GM12878 (cell line): ENCODE data around the gene CTNNBIP1. TPM values are rescaled to one million over a fixed set of nuclear protein-coding genes. Genes with fewer than 3 reads are reported as not detected.

Experiments used
- ATAC-seq: fragments of 200-7000 bp; cut with Tn5 transposase; 3 replicates; pipeline ENCODE4 v1.9.1; 2020; ENCODE audit warnings: mild to moderate bottlenecking, moderate library complexity
- BruUV-seq: library from RNA; stranded (reverse); fragments of 400-500 nt; replicated peaks from 2 replicates; lab custom pipeline; 2021; lab: Mats Ljungman, UMichigan
- CTCF ChIA-PET: fragments of 300-600 bp; sonication (Branson Sonifier 250); formaldehyde crosslinking; extraction: SDS; loops from one replicate; lab custom pipeline; 2021; ENCODE audit warnings: inconsistent platforms; lab: Yijun Ruan, JAX
- POLR2A ChIA-PET: fragments of 350-600 bp; formaldehyde crosslinking; extraction: SDS; loops from one replicate; lab custom pipeline; 2021; ENCODE audit warnings: inconsistent platforms; lab: Charles Lee
- RAD21 ChIA-PET: fragments of 300-600 bp; sonication (Branson Sonifier 250); formaldehyde crosslinking; loops from one replicate; lab custom pipeline; 2023; ENCODE audit warnings: antibody characterized with exemption; ENCODE audit not compliant: unreplicated experiment; lab: Charles Lee
- SMC1A ChIA-PET: fragments of 300-600 bp; sonication (Branson Sonifier 250); formaldehyde crosslinking; loops from one replicate; lab custom pipeline; 2023; ENCODE audit not compliant: unreplicated experiment, uncharacterized antibody; lab: Charles Lee
- DNase-seq: peaks from one replicate; pipeline ENCODE4 v3.0.0-alpha.2; 2011; ENCODE audit warnings: low read depth, low spot score
- FAIRE-seq: peaks from 3 replicates; lab custom pipeline; 2011; peaks lifted over from hg19 to GRCh38; lab: Jason Lieb, UNC
- H2AFZ ChIP-seq: 2 replicates; pipeline ENCODE4 v1.6.0; 2011; ENCODE audit warnings: low read depth, low read length, control low read depth; ENCODE audit not compliant: control insufficient read depth
- H3K27ac ChIP-seq: 2 replicates; pipeline ENCODE4 v1.5.1; 2011; ENCODE audit warnings: control low read depth; ENCODE audit not compliant: control insufficient read depth, insufficient read depth
- H3K27me3 ChIP-seq, 2 experiments: replicated peaks in 1 of 2; 2 replicates each; pipeline versions ENCODE4 v1.6.0 to v1.6.1; 2011; ENCODE audit warnings: low read length in 1 of 2; ENCODE audit not compliant: control insufficient read depth in 2 of 2, insufficient read depth in 2 of 2
- H3K36me3 ChIP-seq, 2 experiments: 2 replicates each; pipeline ENCODE4 v1.5.1; 2011; ENCODE audit warnings: low read length in 1 of 2; ENCODE audit not compliant: control insufficient read depth in 2 of 2, insufficient read depth in 2 of 2
- H3K4me1 ChIP-seq: 2 replicates; pipeline ENCODE4 v1.6.1; 2011; ENCODE audit warnings: mild to moderate bottlenecking, low read length, moderate library complexity, mixed read lengths; ENCODE audit not compliant: control insufficient read depth, insufficient read depth
- H3K4me2 ChIP-seq: 2 replicates; pipeline ENCODE4 v1.6.0; 2011; ENCODE audit warnings: control low read depth; ENCODE audit not compliant: control insufficient read depth, insufficient read depth
- H3K4me3 ChIP-seq: fragments of 200-600 bp; sonication (generic); 2 replicates; pipeline ENCODE4 v1.5.1; 2016
- H3K79me2 ChIP-seq: 2 replicates; pipeline ENCODE4 v1.6.0; 2011; ENCODE audit warnings: low read length; ENCODE audit not compliant: control insufficient read depth, insufficient read depth
- H3K9ac ChIP-seq: 2 replicates; pipeline ENCODE4 v1.8.0; 2011; ENCODE audit warnings: low read length, control low read depth, mixed read lengths; ENCODE audit not compliant: control insufficient read depth, insufficient read depth
- H3K9me3 ChIP-seq: replicated peaks from 3 replicates; pipeline ENCODE4 v1.5.1; 2011; ENCODE audit warnings: mild to moderate bottlenecking, low read length; ENCODE audit not compliant: control insufficient read depth, insufficient read depth
- H4K20me1 ChIP-seq: 2 replicates; pipeline ENCODE4 v1.6.0; 2011; ENCODE audit not compliant: control insufficient read depth, insufficient read depth
- BHLHE40 ChIP-seq, 2 experiments: fragments of 450-650 bp in 1 of 2; IDR thresholded peaks; 2 replicates each; pipeline ENCODE4 v1.6.1; 2011 to 2017; ENCODE audit warnings: low read depth in 2 of 2, borderline replicate concordance in 1 of 2, improper control_type of control experiment in 1 of 2, low read length in 1 of 2, mild to moderate bottlenecking in 1 of 2
- BMI1 ChIP-seq: fragments of 450-650 bp; IDR thresholded peaks from 2 replicates; pipeline ENCODE4 v1.6.1; 2016; ENCODE audit warnings: mild to moderate bottlenecking, moderate library complexity, borderline replicate concordance
- CREB1 ChIP-seq: IDR thresholded peaks from 2 replicates; pipeline ENCODE4 v1.6.1; 2012; ENCODE audit warnings: low read depth, mild to moderate bottlenecking, inconsistent platforms
- CREM ChIP-seq: IDR thresholded peaks from 2 replicates; pipeline ENCODE4 v1.6.1; 2014; ENCODE audit warnings: antibody characterized with exemption, low read depth
- EED ChIP-seq: sonication (generic); IDR thresholded peaks from 2 replicates; pipeline ENCODE4 v1.6.1; 2016; ENCODE audit warnings: antibody characterized with exemption, low read depth
- KAT2A ChIP-seq: conservative IDR thresholded peaks from 2 replicates; pipeline ENCODE4 v1.6.1; 2011; ENCODE audit warnings: low read depth, low read length; ENCODE audit not compliant: control insufficient read depth
- MLLT1 ChIP-seq: fragments of 450-650 bp; IDR thresholded peaks from 2 replicates; pipeline ENCODE4 v1.6.1; 2016; ENCODE audit warnings: mild to moderate bottlenecking
- PAX8 ChIP-seq: fragments of 450-650 bp; IDR thresholded peaks from 2 replicates; pipeline ENCODE4 v1.6.1; 2017; ENCODE audit warnings: mild to moderate bottlenecking, moderate library complexity
- POU2F2 ChIP-seq: IDR thresholded peaks from 3 replicates; pipeline ENCODE4 v1.6.1; 2011; ENCODE audit warnings: low read depth, mild to moderate bottlenecking, low read length, borderline replicate concordance
- TARDBP ChIP-seq: IDR thresholded peaks from 2 replicates; pipeline ENCODE4 v1.6.1; 2016; ENCODE audit warnings: borderline replicate concordance
- ZBED1 ChIP-seq: IDR thresholded peaks from 2 replicates; pipeline ENCODE4 v1.6.1; 2016; ENCODE audit warnings: borderline replicate concordance
- ZBTB40 ChIP-seq: fragments of 450-650 bp; IDR thresholded peaks from 2 replicates; pipeline ENCODE4 v1.6.1; 2016; ENCODE audit warnings: mild to moderate bottlenecking, moderate library complexity, borderline replicate concordance
- ZNF217 ChIP-seq: fragments of 450-650 bp; IDR thresholded peaks from 2 replicates; pipeline ENCODE4 v1.6.1; 2017; ENCODE audit warnings: antibody characterized with exemption, mild to moderate bottlenecking
- ZSCAN29 ChIP-seq: fragments of 450-650 bp; IDR thresholded peaks from 2 replicates; pipeline ENCODE4 v1.6.1; 2017; ENCODE audit warnings: mild to moderate bottlenecking, moderate library complexity
- WGBS: methylation state at CpG from one replicate; pipeline ENCODE4 v1.1.6; 2016; ENCODE audit warnings: low lambda C conversion rate; ENCODE audit not compliant: insufficient replicate concordance, insufficient coverage; ENCODE audit errors: missing lambda C conversion rate; 5-methylcytosine and 5-hydroxymethylcytosine counted together
- in situ Hi-C: fragments of 300-500 bp; cut with MboI; formaldehyde crosslinking; loops from 9 replicates; pipeline ENCODE4 v1.14.3; 2018; ENCODE audit warnings: mixed read lengths
- intact Hi-C: fragments of 100-400 bp; cut with micrococcal nuclease; formaldehyde crosslinking; loops from one replicate; pipeline ENCODE4 v1.14.2; 2022; ENCODE audit not compliant: unreplicated experiment
- polyA plus RNA-seq, 11 experiments: library from polyadenylated mRNA; depleted of rRNA in 4 of 11; unstranded in 6 of 11; stranded (reverse) in 5 of 11; fragments of >200 nt; fragmentation: Nextera tagmentation in 4 of 11; fragmentation: Illumina TruSeq in 1 of 11; extraction: Ambion mirVana in 4 of 11; extraction: Trizol in 1 of 11; gene quantifications; 1 replicate in 1 of 11; 2 replicates in 10 of 11; pipeline versions ENCODE4 v1.2.1 to v1.2.3, GENCODE V29; 2011 to 2016; ENCODE audit warnings: inconsistent platforms in 2 of 11, missing spikeins in 2 of 11, low read depth in 1 of 11
- total RNA-seq, 4 experiments: library from RNA; depleted of rRNA in 3 of 4; stranded (reverse); fragments of >200 nt in 3 of 4; fragmentation: Illumina TruSeq in 1 of 4; extraction: Trizol in 1 of 4; gene quantifications; 2 replicates each; pipeline versions ENCODE4 v1.2.1 to v1.2.3, GENCODE V29; 2013 to 2021

Gene CTNNBIP1
- total and polyA plus RNA-seq, 10 of the 15 experiments (the other 5 are each of a cell fraction or from before 2014, with no cell fraction given), result 0.42 to 31.8 (median 10.8) TPM

DNA sequence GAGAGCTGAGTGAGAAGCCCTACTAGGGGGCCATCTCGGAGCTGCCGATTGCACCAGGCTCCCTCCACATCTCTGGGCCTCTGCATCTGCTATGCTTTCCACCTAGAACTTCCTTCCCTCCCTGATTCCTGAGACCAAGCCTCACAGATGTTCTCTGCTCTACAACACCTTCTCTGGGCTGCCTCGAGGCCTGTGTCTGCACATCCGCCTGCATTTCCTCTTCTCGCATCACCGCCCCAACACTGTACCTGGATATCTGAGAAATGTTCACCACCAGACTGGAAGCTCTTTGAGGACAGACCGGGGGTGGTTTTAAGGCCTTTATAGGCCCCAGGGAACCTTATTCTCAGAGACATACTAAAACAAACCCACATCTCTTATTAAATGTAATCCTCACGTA lies 20.7 kb downstream of the CTNNBIP1 start:
- no TSS peak for BruUV-seq
- Histone ChIP-seq H3K4me2 (no peak overlapping the region; the same call in 1 of the 2 replicates), H3K79me2 (no peaks in the 10 kb centered on the region), H3K4me1 (peaks cover 26% of the 10 kb centered on the region), H3K36me3 (no peaks in the 10 kb centered on the region), H3K27ac (peak overlapping the region; percentile 22; the same call in 1 of the 2 replicates), H4K20me1 (no peaks in the 10 kb centered on the region), H2AFZ (no peak overlapping the region; the same call in 1 of the 2 replicates)
- intact Hi-C loops (no loop called here), in situ Hi-C loops (no loop called here)
- WGBS, result 72% methylated on average over 8 of the region's 8 CpGs
- ChIA-PET SMC1A (interaction anchor here (1.2 kb wide), 1 partner anchor 17 kb away, joined by 3 read pairs; no protein-coding TSS in a partner anchor), RAD21 (no interaction called here)
- TF ChIP-seq EED (no peak), ZSCAN29 (no peak), BMI1 (no peak), MLLT1 (no peak), PAX8 (no peak), CREB1 (no peak), ZNF217 (no peak), BHLHE40 (IDR thresholded peaks at IDR 0.05; ENCODE audit: borderline replicate concordance in 1 of 2, low read depth in 2 of 2, low read length in 1 of 2) (no peak), KAT2A (no peak), POU2F2 (no peak), ZBED1 (no peak), TARDBP (no peak), ZBTB40 (no peak), CREM (no peak)
- TF ChIP-seq, all 136 proteins: peak for 0
- no peak for ATAC-seq
- no peak for DNase-seq
- CTCF ChIA-PET, result interaction anchor here (2.6 kb wide), 1 partner anchor 12 kb away, joined by 9 read pairs; no protein-coding TSS in a partner anchor
- POLR2A ChIA-PET, result no interaction called here
- Histone ChIP-seq H3K9ac (no peak overlapping the region), H3K9me3 (no peaks in the 10 kb centered on the region), H3K4me3 (no peak overlapping the region), H3K27me3 (no peaks in the 10 kb centered on the region)
- FAIRE-seq, result no peak
